ENCODE results near the gene PPCDC. TPM values are rescaled to one million over a fixed set of nuclear protein-coding genes. Genes with fewer than 3 reads are reported as not detected.

PPCDC gene
- total and polyA plus RNA-seq, 10 of the 15 experiments (the other 5 are each of a cell fraction or from before 2014, with no cell fraction given), result 32.5 to 135 (median 55.0) TPM

- no peak for TF ChIP-seq MEF2B (IDR thresholded peaks at IDR 0.05; ENCODE audit: partially characterized antibody, poor library complexity, severe bottlenecking)
- TF ChIP-seq PKNOX1 (IDR thresholded peaks at IDR 0.05), result no peak
- no peak for TF ChIP-seq PRDM15 (CRISPR knock-in tag; IDR thresholded peaks at IDR 0.05)
- no peak for TF ChIP-seq CBFB (IDR thresholded peaks at IDR 0.05; ENCODE audit: low read depth)
- TF ChIP-seq ZNF217 (IDR thresholded peaks at IDR 0.05), result no peak
These were observed 66.3 kb downstream of the PPCDC start (continued) for GRCh38 chr15:75089456-75090387.

- Histone ChIP-seq H2AFZ (ENCODE audit: control insufficient read depth, low read depth, low read length) (no peak overlapping the region), H3K79me2 (ENCODE audit: control insufficient read depth, insufficient read depth, low read length) (no peaks in the 10 kb centered on the region), H3K4me1 (ENCODE audit: control insufficient read depth, insufficient read depth, low read length) (peaks cover 6% of the 10 kb centered on the region), H3K27ac (ENCODE audit: control insufficient read depth, insufficient read depth) (no peak overlapping the region), H3K9me3 (replicated peaks; ENCODE audit: control insufficient read depth, insufficient read depth, low read length) (peaks cover 13% of the 10 kb centered on the region), H3K9ac (ENCODE audit: control insufficient read depth, insufficient read depth, low read length) (no peak overlapping the region), H3K4me2 (ENCODE audit: control insufficient read depth, insufficient read depth) (no peak overlapping the region), H4K20me1 (ENCODE audit: control insufficient read depth, insufficient read depth) (no peaks in the 10 kb centered on the region), H3K36me3 (ENCODE audit: control insufficient read depth in 2 of 2, insufficient read depth in 2 of 2, low read length in 1 of 2) (no peaks in the 10 kb centered on the region), H3K4me3 (no peak overlapping the region), H3K27me3 (replicated peaks in 1 of 2; ENCODE audit: control insufficient read depth in 2 of 2, insufficient read depth in 2 of 2, low read length in 1 of 2) (no peaks in the 10 kb centered on the region)
- FAIRE-seq (no peak), ATAC-seq (no peak), DNase-seq (ENCODE audit: low read depth, low spot score) (no peak)
- ChIA-PET SMC1A (ENCODE audit: uncharacterized antibody, unreplicated experiment) (interaction anchor here (1.1 kb wide), 1 partner anchor 60 kb away, joined by 3 read pairs; no protein-coding TSS in a partner anchor), CTCF (interaction anchor here (1.6 kb wide), 1 partner anchor 47 kb away, joined by 3 read pairs; no protein-coding TSS in a partner anchor), RAD21 (ENCODE audit: unreplicated experiment) (interaction anchor here (1.5 to 1.6 kb wide), 2 partner anchors 23 to 47 kb away, joined by 3 to 9 read pairs; no protein-coding TSS in a partner anchor), POLR2A (interaction anchor here (0.9 to 1.7 kb wide), 3 partner anchors 15 to 20 kb away, joined by 3 to 5 read pairs (median 4); no protein-coding TSS in a partner anchor)
- intact Hi-C loops (cut with micrococcal nuclease; ENCODE audit: unreplicated experiment) (no loop called here), in situ Hi-C loops (cut with MboI) (no loop called here)
- WGBS (ENCODE audit: insufficient coverage, insufficient replicate concordance, low lambda C conversion rate, missing lambda C conversion rate), result 52% methylated on average over 7 of the region's 7 CpGs
- BruUV-seq (replicated peaks), result no TSS peak
- TF ChIP-seq STAT1 (conservative IDR thresholded peaks at IDR 0.05), result no peak
- no peak for TF ChIP-seq CREM (IDR thresholded peaks at IDR 0.05; ENCODE audit: low read depth)
- no peak for TF ChIP-seq IKZF1 (conservative IDR thresholded peaks at IDR 0.05)
- no peak for TF ChIP-seq ZSCAN29 (IDR thresholded peaks at IDR 0.05)
- no peak for TF ChIP-seq GATAD2B (conservative IDR thresholded peaks at IDR 0.05; ENCODE audit: low read depth)
- no peak for TF ChIP-seq MXI1 (IDR thresholded peaks at IDR 0.05; ENCODE audit: low read depth, low read length)
- no peak for TF ChIP-seq E4F1 (IDR thresholded peaks at IDR 0.05; ENCODE audit: borderline replicate concordance, partially characterized antibody)
- no peak for TF ChIP-seq CEBPB (IDR thresholded peaks at IDR 0.05; ENCODE audit: borderline replicate concordance in 1 of 2, low read depth in 2 of 2, low read length in 2 of 2)
- TF ChIP-seq KLF5 (IDR thresholded peaks at IDR 0.05; ENCODE audit: partially characterized antibody), result no peak
- no peak for TF ChIP-seq SRF (IDR thresholded peaks at IDR 0.05; ENCODE audit: low read depth in 2 of 2, low read length in 2 of 2)
These were observed 67.0 kb downstream of the PPCDC start for GRCh38 chr15:75090388-75090734.

Data from GM12878 (cell line).